H9 (cell line): Measurements from ENCODE around the gene CHST14. TPM values are rescaled to one million over a fixed set of nuclear protein-coding genes. Genes with fewer than 3 reads are reported as not detected.

Experiments used
- DNase-seq: peaks from one replicate; pipeline ENCODE4 v3.0.0-alpha.2; 2017
- H2AFZ ChIP-seq: one replicate; pipeline ENCODE4 v1.6.1; 2013; ENCODE audit warnings: mild to moderate bottlenecking, low read length, control low read depth, moderate library complexity
- H2AK5ac ChIP-seq: 2 replicates; pipeline ENCODE4 v1.6.1; 2013; ENCODE audit warnings: low read length, control low read depth, mixed read lengths; ENCODE audit not compliant: insufficient read length
- H2BK120ac ChIP-seq: one replicate; pipeline ENCODE4 v1.6.1; 2013; ENCODE audit warnings: low read depth, mild to moderate bottlenecking, low read length, control low read depth, inconsistent platforms; ENCODE audit not compliant: poor library complexity, severe bottlenecking
- H2BK12ac ChIP-seq: 2 replicates; pipeline ENCODE4 v1.6.1; 2013; ENCODE audit warnings: low read length, control low read depth, mixed read lengths, low read depth; ENCODE audit not compliant: insufficient read length
- H2BK15ac ChIP-seq: 2 replicates; pipeline ENCODE4 v1.6.1; 2013; ENCODE audit warnings: low read depth, low read length, control low read depth
- H2BK20ac ChIP-seq: one replicate; pipeline ENCODE4 v1.6.1; 2013; ENCODE audit warnings: low read depth, mild to moderate bottlenecking, low read length, control low read depth, inconsistent platforms; ENCODE audit not compliant: poor library complexity, severe bottlenecking
- H2BK5ac ChIP-seq: 2 replicates; pipeline ENCODE4 v1.6.1; 2013; ENCODE audit warnings: low read length, control low read depth, mixed read lengths; ENCODE audit not compliant: insufficient read length
- H3K14ac ChIP-seq: 2 replicates; pipeline ENCODE4 v1.6.1; 2013; ENCODE audit warnings: low read length, control low read depth; ENCODE audit not compliant: insufficient read depth
- H3K18ac ChIP-seq: 2 replicates; pipeline ENCODE4 v1.6.1; 2013; ENCODE audit warnings: low read depth, mild to moderate bottlenecking, mixed read lengths, low read length, control low read depth; ENCODE audit not compliant: insufficient read length
- H3K23ac ChIP-seq: 2 replicates; pipeline ENCODE4 v1.6.1; 2013; ENCODE audit warnings: low read length, control low read depth, mixed read lengths, low read depth; ENCODE audit not compliant: insufficient read length
- H3K23me2 ChIP-seq: 2 replicates; pipeline ENCODE4 v1.6.1; 2013; ENCODE audit warnings: low read depth, mild to moderate bottlenecking, mixed read lengths, low read length, control low read depth; ENCODE audit not compliant: insufficient read length, poor library complexity, severe bottlenecking
- H3K27ac ChIP-seq: 2 replicates; pipeline ENCODE4 v1.5.1; 2013; ENCODE audit warnings: low read length, control low read depth, mixed read lengths, low read depth; ENCODE audit not compliant: insufficient read length
- H3K27me3 ChIP-seq: 2 replicates; pipeline ENCODE4 v1.6.1; 2013; ENCODE audit warnings: low read length, control low read depth, inconsistent platforms; ENCODE audit not compliant: insufficient read depth
- H3K4ac ChIP-seq: 2 replicates; pipeline ENCODE4 v1.6.1; 2013; ENCODE audit warnings: low read depth, mild to moderate bottlenecking, control low read depth, inconsistent platforms, low read length, moderate library complexity
- H3K4me1 ChIP-seq: 2 replicates; pipeline ENCODE4 v1.6.1; 2013; ENCODE audit warnings: low read length, control low read depth, inconsistent platforms; ENCODE audit not compliant: insufficient read depth
- H3K4me2 ChIP-seq: 2 replicates; pipeline ENCODE4 v1.6.1; 2013; ENCODE audit warnings: low read length, control low read depth, mixed read lengths; ENCODE audit not compliant: insufficient read length, insufficient read depth
- H3K56ac ChIP-seq: 2 replicates; pipeline ENCODE4 v1.6.1; 2013; ENCODE audit warnings: low read depth, mild to moderate bottlenecking, mixed read lengths, low read length, control low read depth; ENCODE audit not compliant: insufficient read length
- H3K79me1 ChIP-seq: 2 replicates; pipeline ENCODE4 v1.6.1; 2013; ENCODE audit warnings: low read depth, mild to moderate bottlenecking, moderate library complexity, low read length, control low read depth, inconsistent platforms; ENCODE audit not compliant: insufficient read depth, poor library complexity, severe bottlenecking
- H3K79me2 ChIP-seq: 2 replicates; pipeline ENCODE4 v1.6.1; 2013; ENCODE audit warnings: low read length, control low read depth, inconsistent platforms; ENCODE audit not compliant: insufficient read depth
- H3K9ac ChIP-seq: 2 replicates; pipeline ENCODE4 v1.6.1; 2013; ENCODE audit warnings: low read length, control low read depth, mixed read lengths; ENCODE audit not compliant: insufficient read length; ENCODE audit errors: extremely low read depth
- H3K9me3 ChIP-seq: one replicate; pipeline ENCODE4 v1.6.1; 2013; ENCODE audit warnings: low read depth, low read length, inconsistent platforms; ENCODE audit not compliant: control insufficient read depth
- H3T11ph ChIP-seq: one replicate; pipeline ENCODE4 v1.6.1; 2013; ENCODE audit warnings: mild to moderate bottlenecking, low read length, control low read depth, inconsistent platforms
- H4K20me1 ChIP-seq: one replicate; pipeline ENCODE4 v1.6.1; 2013; ENCODE audit not compliant: control insufficient read depth, insufficient read length, insufficient read depth
- H4K5ac ChIP-seq: 2 replicates; pipeline ENCODE4 v1.6.1; 2013; ENCODE audit warnings: low read depth, mild to moderate bottlenecking, mixed read lengths, low read length, control low read depth; ENCODE audit not compliant: insufficient read length
- H4K8ac ChIP-seq: replicated peaks from 2 replicates; pipeline ENCODE4 v1.6.1; 2013; ENCODE audit warnings: low read length, control low read depth, mixed read lengths, low read depth; ENCODE audit not compliant: insufficient read length
- H4K91ac ChIP-seq: 2 replicates; pipeline ENCODE4 v1.6.1; 2013; ENCODE audit warnings: low read depth, mild to moderate bottlenecking, moderate library complexity, mixed read lengths, low read length, control low read depth; ENCODE audit not compliant: insufficient read length
- H3K27ac Mint-ChIP-seq, 3 experiments: 2 replicates in 2 of 3; 3 replicates in 1 of 3; pipeline ENCODE4 v1.8.0; 2020 to 2021; ENCODE audit warnings: mixed read lengths in 3 of 3, mild to moderate bottlenecking in 1 of 3, moderate library complexity in 1 of 3
- H3K27me3 Mint-ChIP-seq: 2 replicates; pipeline ENCODE4 v1.8.0; 2021; ENCODE audit warnings: low read depth, mild to moderate bottlenecking, moderate library complexity, mixed read lengths
- H3K36me3 Mint-ChIP-seq, 3 experiments: 2 replicates in 2 of 3; 3 replicates in 1 of 3; pipeline ENCODE4 v1.8.0; 2020 to 2021; ENCODE audit warnings: low read depth in 3 of 3, mixed read lengths in 3 of 3; ENCODE audit not compliant: insufficient read depth in 1 of 3
- H3K4me1 Mint-ChIP-seq, 2 experiments: 2 replicates each; pipeline ENCODE4 v1.8.0; 2020; ENCODE audit warnings: mixed read lengths in 2 of 2
- H3K4me3 Mint-ChIP-seq, 2 experiments: 2 replicates in 1 of 2; 3 replicates in 1 of 2; pipeline ENCODE4 v1.8.0; 2020 to 2021; ENCODE audit warnings: mild to moderate bottlenecking in 2 of 2, mixed read lengths in 2 of 2, moderate library complexity in 1 of 2
- H3K9me3 Mint-ChIP-seq, 2 experiments: 2 replicates in 1 of 2; 3 replicates in 1 of 2; pipeline ENCODE4 v1.8.0; 2020; ENCODE audit warnings: mild to moderate bottlenecking in 2 of 2, mixed read lengths in 2 of 2, moderate library complexity in 1 of 2
- WGBS: extraction: QIAGEN DNeasy Blood & Tissue Kit; methylation state at CpG from one replicate; pipeline ENCODE4 v1.1.7; 2013; ENCODE audit warnings: missing lambda C conversion rate, low lambda C conversion rate, mixed read lengths; ENCODE audit not compliant: insufficient read length; ENCODE audit errors: extremely low coverage; 5-methylcytosine and 5-hydroxymethylcytosine counted together
- total RNA-seq: library from RNA; stranded (reverse); gene quantifications from 2 replicates; pipeline ENCODE4 v1.2.1, GENCODE V29; 2021
- TF ChIP-seq, protein P1 (sequence below): fragments of 200-600 bp; sonication (generic); conservative IDR thresholded peaks from 3 replicates; pipeline ENCODE4 v1.8.0; 2021; ENCODE audit warnings: antibody characterized with exemption, mild to moderate bottlenecking

The CHST14 gene
- total RNA-seq, 1 experiment from 2014 or later = 25.7 TPM

GRCh38 chr15:40498891-40499290 is 28.1 kb downstream of the CHST14 start:
- H3K9me3 Mint-ChIP-seq = no peaks in the 10 kb centered on the region
- Histone ChIP-seq H3K56ac (no peak overlapping the region), H3K27me3 (no peaks in the 10 kb centered on the region), H2BK5ac (no peak overlapping the region), H3K23me2 (no peaks in the 10 kb centered on the region), H4K91ac (no peak overlapping the region), H2BK120ac (no peak overlapping the region), H3K27ac (no peak overlapping the region), H4K20me1 (no peaks in the 10 kb centered on the region), H3K79me2 (no peaks in the 10 kb centered on the region), H3T11ph (no peak overlapping the region), H3K4me1 (no peaks in the 10 kb centered on the region), H3K4me2 (no peak overlapping the region), H3K14ac (no peak overlapping the region), H3K4ac (no peak overlapping the region), H4K8ac (no peak overlapping the region), H2BK12ac (no peak overlapping the region), H2BK15ac (no peak overlapping the region), H3K9me3 (no peaks in the 10 kb centered on the region), H2AFZ (no peak overlapping the region), H2BK20ac (no peak overlapping the region), H4K5ac (no peak overlapping the region), H3K18ac (no peak overlapping the region), H3K79me1 (no peaks in the 10 kb centered on the region), H3K9ac (no peak overlapping the region), H2AK5ac (no peak overlapping the region), H3K23ac (no peak overlapping the region)
- peaks cover 23% of the 10 kb centered on the region for H3K27me3 Mint-ChIP-seq
- peaks cover 0 to 2% of the 10 kb centered on the region in 2 experiments; a peak in 2 of 4 replicates for H3K4me1 Mint-ChIP-seq
- no CpG with 5 or more reads among the region's 4 CpGs for WGBS
- H3K4me3 Mint-ChIP-seq = no peak overlapping the region
- no peak for DNase-seq
- H3K36me3 Mint-ChIP-seq = no peaks in the 10 kb centered on the region
- TF ChIP-seq, protein P1, sequence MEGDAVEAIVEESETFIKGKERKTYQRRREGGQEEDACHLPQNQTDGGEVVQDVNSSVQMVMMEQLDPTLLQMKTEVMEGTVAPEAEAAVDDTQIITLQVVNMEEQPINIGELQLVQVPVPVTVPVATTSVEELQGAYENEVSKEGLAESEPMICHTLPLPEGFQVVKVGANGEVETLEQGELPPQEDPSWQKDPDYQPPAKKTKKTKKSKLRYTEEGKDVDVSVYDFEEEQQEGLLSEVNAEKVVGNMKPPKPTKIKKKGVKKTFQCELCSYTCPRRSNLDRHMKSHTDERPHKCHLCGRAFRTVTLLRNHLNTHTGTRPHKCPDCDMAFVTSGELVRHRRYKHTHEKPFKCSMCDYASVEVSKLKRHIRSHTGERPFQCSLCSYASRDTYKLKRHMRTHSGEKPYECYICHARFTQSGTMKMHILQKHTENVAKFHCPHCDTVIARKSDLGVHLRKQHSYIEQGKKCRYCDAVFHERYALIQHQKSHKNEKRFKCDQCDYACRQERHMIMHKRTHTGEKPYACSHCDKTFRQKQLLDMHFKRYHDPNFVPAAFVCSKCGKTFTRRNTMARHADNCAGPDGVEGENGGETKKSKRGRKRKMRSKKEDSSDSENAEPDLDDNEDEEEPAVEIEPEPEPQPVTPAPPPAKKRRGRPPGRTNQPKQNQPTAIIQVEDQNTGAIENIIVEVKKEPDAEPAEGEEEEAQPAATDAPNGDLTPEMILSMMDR = no peak
- no peak overlapping the region for H3K27ac Mint-ChIP-seq
